ENCODE results near the gene POMGNT2. TPM values are rescaled to one million over a fixed set of nuclear protein-coding genes. Genes with fewer than 3 reads are reported as not detected.

The POMGNT2 gene
- total RNA-seq, 6 experiments from 2014 or later, result 4.8 to 9.2 (median 6.0) TPM

- Histone ChIP-seq H3K27ac (no peak overlapping the region), H3K27me3 (no peaks in the 10 kb centered on the region), H3K4me1 (peaks cover 0 to 6% (median 0%) of the 10 kb centered on the region in 4 donors), H3K9me3 (no peaks in the 10 kb centered on the region), H3K36me3 (no peaks in the 10 kb centered on the region), H3K4me3 (peak overlapping the region; percentile 92 to 95 (median 94))
- intact Hi-C loops (cut with DNase I), result no loop called here
- 3% methylated on average over 6 of the region's 6 CpGs for WGBS (ENCODE audit: insufficient coverage, low coverage, low lambda C conversion rate, missing lambda C conversion rate)
- TF ChIP-seq POLR2A (IDR thresholded peaks at IDR 0.05) (no peak), CTCF (IDR thresholded peaks at IDR 0.05) (no peak)
- DNase-seq (no peak), ATAC-seq (peak; percentile 28 to 45 (median 32))
Observed at GRCh38 chr3:43106293-43106628, 382 bp upstream of the POMGNT2 start.

- peak in 1 of 3 donors; percentile 28 for DNase-seq
- no peak for TF ChIP-seq POLR2A (IDR thresholded peaks at IDR 0.05)
- no peak for TF ChIP-seq CTCF (IDR thresholded peaks at IDR 0.05)
- Histone ChIP-seq H3K27me3 (no peaks in the 10 kb centered on the region), H3K4me1 (peaks cover 0 to 6% (median 0%) of the 10 kb centered on the region in 4 donors), H3K27ac (no peak overlapping the region), H3K4me3 (peak overlapping the region; percentile 92 to 95 (median 94)), H3K36me3 (no peaks in the 10 kb centered on the region), H3K9me3 (no peaks in the 10 kb centered on the region)
- 80% methylated on average over 9 of the region's 33 CpGs for WGBS (ENCODE audit: insufficient coverage, low coverage, low lambda C conversion rate, missing lambda C conversion rate)
- intact Hi-C loops (cut with DNase I), result no loop called here
- peak; percentile 4 to 28 (median 10) for ATAC-seq
Observed at GRCh38 chr3:43104660-43105595, 951 bp downstream of the POMGNT2 start.

GRCh38 chr3:43104039-43104438 is 1.8 kb downstream of the POMGNT2 start:
- DNase-seq (no peak), ATAC-seq (no peak)
- WGBS (ENCODE audit: insufficient coverage, low coverage, low lambda C conversion rate, missing lambda C conversion rate), result 70% methylated on average over 3 of the region's 3 CpGs
- no peaks in the 10 kb centered on the region for H3K36me3 ChIP-seq
- no peak overlapping the region for H3K4me3 ChIP-seq
- H3K27ac ChIP-seq, result no peak overlapping the region
- intact Hi-C loops (cut with DNase I), result no loop called here
- peaks cover 0 to 6% (median 0%) of the 10 kb centered on the region in 4 donors for H3K4me1 ChIP-seq
- no peak for TF ChIP-seq CTCF (IDR thresholded peaks at IDR 0.05)
- no peak for TF ChIP-seq POLR2A (IDR thresholded peaks at IDR 0.05)
- H3K9me3 ChIP-seq, result no peaks in the 10 kb centered on the region
- H3K27me3 ChIP-seq, result no peaks in the 10 kb centered on the region

- no peaks in the 10 kb centered on the region for H3K27me3 ChIP-seq
- H3K9me3 ChIP-seq, result no peaks in the 10 kb centered on the region
- 92% methylated on average over 1 of the region's 2 CpGs for WGBS (ENCODE audit: insufficient coverage, low coverage, low lambda C conversion rate, missing lambda C conversion rate)
- H3K27ac ChIP-seq, result no peak overlapping the region
- no peak for ATAC-seq
- intact Hi-C loops (cut with DNase I), result no loop called here
- H3K4me3 ChIP-seq, result no peak overlapping the region
- peaks cover 0 to 6% (median 0%) of the 10 kb centered on the region in 4 donors for H3K4me1 ChIP-seq
- TF ChIP-seq CTCF (IDR thresholded peaks at IDR 0.05) (no peak), POLR2A (IDR thresholded peaks at IDR 0.05) (no peak)
- H3K36me3 ChIP-seq, result no peaks in the 10 kb centered on the region
- no peak for DNase-seq
Observed at GRCh38 chr3:43102773-43103480, 3.0 kb downstream of the POMGNT2 start.

Data from right lobe of liver (tissue), 6 donors.